Psoas muscle (tissue), 8 donors: ENCODE measurements around the gene ARRDC3. TPM values are rescaled to one million over a fixed set of nuclear protein-coding genes. Genes with fewer than 3 reads are reported as not detected.

Experiments used
- ATAC-seq, 4 donors: fragments of 200-7000 bp; cut with Tn5 transposase; one replicate each; pipeline ENCODE4 v1.9.1; 2020; ENCODE audit warnings: moderate library complexity in 3 of 4, mild to moderate bottlenecking in 2 of 4
- DNase-seq, 2 donors: peaks; one replicate each; pipeline ENCODE4 v3.0.0-alpha.2; 2020
- H3K27ac ChIP-seq: fragments of 200-600 bp; one replicate; pipeline ENCODE4 v1.8.0; 2022
- H3K27me3 ChIP-seq, 3 donors: fragments of 200-600 bp in 1 of 3; one replicate each; pipeline versions ENCODE4 v1.6.1 to v1.8.0; 2013 to 2022; ENCODE audit warnings: low read length in 2 of 3, mild to moderate bottlenecking in 2 of 3, moderate library complexity in 1 of 3; ENCODE audit not compliant: insufficient read depth in 3 of 3
- H3K36me3 ChIP-seq, 2 donors: fragments of 200-600 bp in 1 of 2; one replicate each; pipeline versions ENCODE4 v1.6.1 to v1.8.0; 2013 to 2022; ENCODE audit warnings: low read depth in 1 of 2, mild to moderate bottlenecking in 1 of 2, moderate library complexity in 1 of 2; ENCODE audit not compliant: insufficient read depth in 1 of 2
- H3K4me1 ChIP-seq: fragments of 200-600 bp; one replicate; pipeline ENCODE4 v1.8.0; 2022
- H3K4me3 ChIP-seq: fragments of 200-600 bp; one replicate; pipeline ENCODE4 v1.8.0; 2022; ENCODE audit warnings: mild to moderate bottlenecking
- H3K9me3 ChIP-seq: fragments of 200-600 bp; one replicate; pipeline ENCODE4 v1.8.0; 2022
- WGBS, 3 donors: extraction: QIAGEN DNeasy Blood & Tissue Kit; methylation state at CpG; one replicate each; pipeline versions ENCODE4 v1.1.6 to v1.1.7; 2013; 5-methylcytosine and 5-hydroxymethylcytosine counted together
- intact Hi-C, 2 donors: fragments of 100-400 bp; cut with DNase I; formaldehyde crosslinking; loops; one replicate each; pipeline versions ENCODE4 v1.11.0 to v1.14.2; 2022
- polyA plus RNA-seq, 3 donors: library from polyadenylated mRNA; stranded (reverse); fragments of 200-250 nt; gene quantifications; one replicate each; pipeline ENCODE4 v1.2.3, GENCODE V29; 2013
- total RNA-seq, 4 donors: library from RNA; stranded (reverse); fragmentation: NEBNext Ultra II Directional in 2 of 4; extraction: Animal tissue kit (Norgen Biotek cat#: 25700) in 2 of 4; gene quantifications; one replicate each; pipeline versions ENCODE4 v1.2.1 to v1.2.4, GENCODE V29; 2021 to 2023
- TF ChIP-seq, protein P1 (sequence below): fragments of 200-600 bp; IDR thresholded peaks from one replicate; pipeline ENCODE4 v1.8.0; 2022; ENCODE audit warnings: antibody characterized with exemption
- donor health status: healthy with polysubstance abuse.
- donor health status: DM: no; HTN: no; CAD: no; lungs with moderate emphysema.
- donor health status: Bipolar disorder and iron deficiency.
- donor health status: healthy.
- donor health status: DM: yes; HTN: yes; CAD: no.
- donor health status: DM: no; HTN: no; CAD: no.
- donor health status: DM: no; HTN: no; CAD: no.
- donor health status: DM: yes; HTN: yes; CAD: no.

The ARRDC3 gene
- total and polyA plus RNA-seq, 7 donors = 28.6 to 137 (median 63.2) TPM

DNA sequence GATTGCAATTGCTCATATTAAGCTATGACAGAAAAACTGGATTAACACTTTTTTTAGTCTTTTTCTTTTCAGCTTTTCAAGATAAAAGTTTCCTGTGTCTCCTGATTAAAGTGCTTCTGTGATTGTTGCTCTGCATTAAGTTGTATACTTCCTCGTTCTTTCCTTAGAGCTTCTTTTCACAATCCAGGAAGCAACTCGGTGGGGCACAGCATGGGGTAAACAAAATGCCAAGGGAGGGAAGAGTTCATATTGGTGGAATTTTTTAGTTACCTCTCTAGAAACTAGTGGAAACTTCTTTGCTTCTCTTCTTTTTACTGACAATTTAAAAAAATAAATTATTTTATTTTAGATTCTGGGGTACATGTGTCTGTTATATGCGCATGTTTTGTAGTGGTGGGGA is 37.8 kb upstream of the ARRDC3 start:
- Histone ChIP-seq H3K27ac (no peak overlapping the region), H3K27me3 (no peaks in the 10 kb centered on the region), H3K36me3 (no peaks in the 10 kb centered on the region), H3K4me3 (no peak overlapping the region), H3K4me1 (no peaks in the 10 kb centered on the region), H3K9me3 (no peaks in the 10 kb centered on the region)
- intact Hi-C loops = no loop called here
- no peak for ATAC-seq
- TF ChIP-seq, protein P1, sequence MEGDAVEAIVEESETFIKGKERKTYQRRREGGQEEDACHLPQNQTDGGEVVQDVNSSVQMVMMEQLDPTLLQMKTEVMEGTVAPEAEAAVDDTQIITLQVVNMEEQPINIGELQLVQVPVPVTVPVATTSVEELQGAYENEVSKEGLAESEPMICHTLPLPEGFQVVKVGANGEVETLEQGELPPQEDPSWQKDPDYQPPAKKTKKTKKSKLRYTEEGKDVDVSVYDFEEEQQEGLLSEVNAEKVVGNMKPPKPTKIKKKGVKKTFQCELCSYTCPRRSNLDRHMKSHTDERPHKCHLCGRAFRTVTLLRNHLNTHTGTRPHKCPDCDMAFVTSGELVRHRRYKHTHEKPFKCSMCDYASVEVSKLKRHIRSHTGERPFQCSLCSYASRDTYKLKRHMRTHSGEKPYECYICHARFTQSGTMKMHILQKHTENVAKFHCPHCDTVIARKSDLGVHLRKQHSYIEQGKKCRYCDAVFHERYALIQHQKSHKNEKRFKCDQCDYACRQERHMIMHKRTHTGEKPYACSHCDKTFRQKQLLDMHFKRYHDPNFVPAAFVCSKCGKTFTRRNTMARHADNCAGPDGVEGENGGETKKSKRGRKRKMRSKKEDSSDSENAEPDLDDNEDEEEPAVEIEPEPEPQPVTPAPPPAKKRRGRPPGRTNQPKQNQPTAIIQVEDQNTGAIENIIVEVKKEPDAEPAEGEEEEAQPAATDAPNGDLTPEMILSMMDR = no peak
- DNase-seq = no peak
- 49 to 55% (median 52%) methylated on average over 3 of the region's 3 CpGs for WGBS, 3 donors

DNA sequence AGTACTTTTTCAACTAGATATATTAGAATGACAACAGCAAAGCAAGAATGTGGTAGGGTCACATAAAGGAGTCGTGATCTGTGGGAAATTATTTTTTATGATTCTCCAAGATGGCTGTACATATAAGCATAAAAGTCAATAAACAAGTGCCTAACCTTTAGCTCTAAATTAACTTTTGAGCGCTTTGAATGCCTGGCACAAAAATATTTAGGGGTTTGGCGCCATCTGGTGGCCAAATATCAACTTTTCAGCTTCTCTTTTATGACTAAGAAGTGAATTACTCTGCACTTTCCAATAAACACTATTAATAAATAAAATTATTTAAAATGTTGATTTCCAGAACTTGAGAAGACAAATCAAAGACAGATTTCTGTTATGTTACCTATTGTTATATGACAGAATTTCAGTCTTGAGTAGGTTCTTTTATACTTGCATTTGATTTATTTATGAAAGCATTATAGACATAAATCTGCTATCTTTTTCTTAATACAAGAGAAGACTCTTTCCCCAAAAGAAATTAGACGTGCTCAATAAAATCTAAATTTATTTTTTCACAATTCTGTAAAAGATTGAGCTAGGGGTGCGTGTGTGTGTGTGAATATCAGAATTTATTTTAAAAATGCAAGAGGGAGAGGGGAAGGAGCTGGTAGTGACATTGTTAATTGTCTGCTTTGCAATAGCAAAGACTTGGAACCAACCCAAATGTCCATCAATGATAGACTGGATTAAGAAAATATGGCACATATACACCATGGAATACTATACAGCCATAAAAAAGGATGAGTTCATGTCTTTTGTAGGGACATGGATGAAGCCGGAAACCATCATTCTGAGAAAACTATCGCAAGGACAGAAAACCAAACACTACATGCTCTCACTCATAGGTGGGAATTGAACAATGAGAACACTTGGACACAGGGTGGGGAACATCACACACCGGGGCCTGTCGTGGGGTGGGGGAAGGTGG is 36.7 kb upstream of the ARRDC3 start:
- H3K4me1 ChIP-seq = no peaks in the 10 kb centered on the region
- TF ChIP-seq, protein P1 = peak; percentile 86
- no peaks in the 10 kb centered on the region for H3K9me3 ChIP-seq
- no peak overlapping the region for H3K4me3 ChIP-seq
- WGBS, 3 donors = 51 to 52% (median 52%) methylated on average over 9 of the region's 9 CpGs
- intact Hi-C loops = loop anchor here (2.0 to 10.0 kb wide), 4 partner anchors 485 to 553 kb away; no protein-coding TSS in a partner anchor
- H3K27ac ChIP-seq = no peak overlapping the region
- ATAC-seq (peak in 2 of 4 donors; percentile 21 to 67), DNase-seq (peak; percentile 34 to 51)
- no peaks in the 10 kb centered on the region for H3K27me3 ChIP-seq
- H3K36me3 ChIP-seq = no peaks in the 10 kb centered on the region

DNA sequence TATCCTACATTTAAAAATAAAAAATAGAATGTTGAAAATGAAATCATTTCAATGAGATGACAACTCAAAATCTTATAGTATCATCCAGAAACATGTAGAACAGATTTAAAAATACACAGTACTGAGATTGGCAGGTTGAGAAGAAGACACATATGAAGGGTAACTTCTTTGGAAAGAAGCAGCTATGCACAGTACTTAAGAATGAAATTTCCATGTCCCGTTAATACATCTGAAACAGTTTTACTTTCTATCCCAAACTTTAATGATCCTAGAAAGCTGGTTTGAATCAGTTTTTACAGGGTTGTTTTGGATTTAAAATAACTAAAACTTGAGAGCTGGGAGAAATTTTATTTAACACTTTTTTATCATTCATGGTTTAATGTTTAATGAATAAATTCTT is 36.0 kb upstream of the ARRDC3 start:
- intact Hi-C loops = loop anchor here (2.0 to 10.0 kb wide), 4 partner anchors 484 to 552 kb away; no protein-coding TSS in a partner anchor
- H3K36me3 ChIP-seq = no peaks in the 10 kb centered on the region
- no peaks in the 10 kb centered on the region for H3K27me3 ChIP-seq
- no peaks in the 10 kb centered on the region for H3K4me1 ChIP-seq
- H3K27ac ChIP-seq = no peak overlapping the region
- ATAC-seq (no peak), DNase-seq (no peak)
- TF ChIP-seq, protein P1 = no peak
- H3K9me3 ChIP-seq = no peaks in the 10 kb centered on the region
- H3K4me3 ChIP-seq = no peak overlapping the region
- WGBS, 3 donors = 83 to 88% (median 84%) methylated on average over 1 of the region's 1 CpG

DNA sequence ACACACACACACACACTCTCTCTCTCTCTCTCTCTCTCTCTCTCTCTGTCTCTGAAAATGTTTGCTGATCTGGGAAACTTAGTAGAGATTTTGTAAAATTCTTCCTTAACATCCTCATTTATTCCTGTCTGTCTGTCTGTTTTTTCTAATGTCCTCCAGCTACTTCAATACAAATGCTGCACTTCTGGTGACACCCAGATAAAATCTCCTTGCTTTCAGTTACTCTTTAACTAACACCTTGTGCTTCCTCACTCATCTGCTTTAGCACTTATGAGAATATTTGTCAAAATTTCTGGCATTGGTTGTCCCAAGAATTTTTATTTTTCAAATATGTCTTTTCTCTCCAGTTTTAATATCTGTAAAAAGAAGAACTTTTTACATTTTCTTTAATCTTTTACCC is 35.0 kb upstream of the ARRDC3 start:
- Histone ChIP-seq H3K9me3 (no peaks in the 10 kb centered on the region), H3K36me3 (no peaks in the 10 kb centered on the region), H3K4me3 (no peak overlapping the region), H3K27ac (no peak overlapping the region), H3K4me1 (no peaks in the 10 kb centered on the region), H3K27me3 (no peaks in the 10 kb centered on the region)
- no peak for DNase-seq
- TF ChIP-seq, protein P1 = no peak
- ATAC-seq = no peak
- intact Hi-C loops = loop anchor here (2.0 to 10.0 kb wide), 4 partner anchors 483 to 551 kb away; no protein-coding TSS in a partner anchor
